Mesothelial cell of epicardium (in vitro differentiated cells): ENCODE data around the gene CCDC88C. TPM values are rescaled to one million over a fixed set of nuclear protein-coding genes. Genes with fewer than 3 reads are reported as not detected.

ENCODE experiments used
- DNase-seq, 2 experiments: peaks; one replicate each; pipeline ENCODE4 v3.0.0; 2021; ENCODE audit warnings: low spot score in 2 of 2; ENCODE audit not compliant: unreplicated experiment in 2 of 2
- H3K27ac Mint-ChIP-seq: 2 replicates; pipeline ENCODE4 v1.8.0; 2021; ENCODE audit warnings: mixed read lengths
- H3K27me3 Mint-ChIP-seq: 2 replicates; pipeline ENCODE4 v1.8.0; 2021; ENCODE audit warnings: low read depth, mixed read lengths
- H3K36me3 Mint-ChIP-seq: 2 replicates; pipeline ENCODE4 v1.8.0; 2021; ENCODE audit warnings: mixed read lengths
- H3K4me1 Mint-ChIP-seq: 2 replicates; pipeline ENCODE4 v1.8.0; 2021; ENCODE audit warnings: mixed read lengths
- H3K4me3 Mint-ChIP-seq: 2 replicates; pipeline ENCODE4 v1.8.0; 2021; ENCODE audit warnings: mild to moderate bottlenecking, moderate library complexity, mixed read lengths
- H3K9me3 Mint-ChIP-seq: 2 replicates; pipeline ENCODE4 v1.8.0; 2021; ENCODE audit warnings: mixed read lengths
- total RNA-seq: library from RNA; stranded (reverse); gene quantifications from 3 replicates; pipeline ENCODE4 v1.2.1, GENCODE V29; 2021
- TF ChIP-seq, protein P1 (sequence below): fragments of 200-600 bp; sonication (generic); IDR thresholded peaks from one replicate; pipeline ENCODE4 v1.5.0; 2021; ENCODE audit warnings: antibody characterized with exemption; ENCODE audit not compliant: unreplicated experiment

The CCDC88C gene
- total RNA-seq, 1 donor from 2014 or later, result 23.7 TPM

DNA sequence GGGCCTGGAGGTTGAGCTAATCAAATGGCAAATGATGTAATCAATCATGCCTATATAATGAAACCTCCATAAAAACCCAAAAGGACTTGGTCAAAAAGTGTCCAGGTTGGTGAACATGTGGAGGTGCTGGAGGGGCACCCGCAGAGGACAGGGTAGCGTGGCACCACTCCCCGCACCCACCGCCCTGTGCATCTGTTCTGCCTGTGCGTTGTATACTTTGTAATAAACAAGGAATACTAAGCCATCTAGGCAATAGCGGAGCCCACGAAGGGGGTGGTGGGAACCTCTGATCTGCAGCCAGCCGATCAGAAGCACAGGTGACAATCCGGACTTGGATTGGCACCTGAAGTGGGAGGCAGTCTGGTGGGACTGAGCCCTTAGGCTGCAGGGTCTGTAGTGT, 97.4 kb downstream of the CCDC88C start:
- Mint-ChIP-seq H3K27me3 (no peaks in the 10 kb centered on the region), H3K4me1 (peaks cover 11% of the 10 kb centered on the region)

DNA sequence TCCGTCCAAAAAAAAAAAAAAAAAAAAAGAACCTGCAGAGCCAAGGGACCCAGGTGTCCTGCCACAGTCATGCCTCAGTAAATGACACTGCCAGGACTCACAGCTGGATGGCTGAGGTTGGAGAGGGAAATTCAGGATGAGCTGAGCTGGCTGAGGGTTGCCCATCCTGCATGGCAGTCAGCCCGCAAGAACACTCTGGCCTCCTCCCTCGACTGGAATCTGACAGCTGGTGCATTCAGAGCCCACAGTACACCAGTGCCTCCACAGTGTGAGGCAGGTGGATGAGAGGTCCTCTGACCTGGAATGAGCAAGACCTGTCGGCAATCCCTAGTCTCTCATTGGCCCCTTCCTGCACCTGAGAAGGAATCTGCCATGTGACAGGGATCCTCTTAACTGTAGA, 98.7 kb downstream of the CCDC88C start:
- H3K9me3 Mint-ChIP-seq, result no peaks in the 10 kb centered on the region
- TF ChIP-seq, protein P1, sequence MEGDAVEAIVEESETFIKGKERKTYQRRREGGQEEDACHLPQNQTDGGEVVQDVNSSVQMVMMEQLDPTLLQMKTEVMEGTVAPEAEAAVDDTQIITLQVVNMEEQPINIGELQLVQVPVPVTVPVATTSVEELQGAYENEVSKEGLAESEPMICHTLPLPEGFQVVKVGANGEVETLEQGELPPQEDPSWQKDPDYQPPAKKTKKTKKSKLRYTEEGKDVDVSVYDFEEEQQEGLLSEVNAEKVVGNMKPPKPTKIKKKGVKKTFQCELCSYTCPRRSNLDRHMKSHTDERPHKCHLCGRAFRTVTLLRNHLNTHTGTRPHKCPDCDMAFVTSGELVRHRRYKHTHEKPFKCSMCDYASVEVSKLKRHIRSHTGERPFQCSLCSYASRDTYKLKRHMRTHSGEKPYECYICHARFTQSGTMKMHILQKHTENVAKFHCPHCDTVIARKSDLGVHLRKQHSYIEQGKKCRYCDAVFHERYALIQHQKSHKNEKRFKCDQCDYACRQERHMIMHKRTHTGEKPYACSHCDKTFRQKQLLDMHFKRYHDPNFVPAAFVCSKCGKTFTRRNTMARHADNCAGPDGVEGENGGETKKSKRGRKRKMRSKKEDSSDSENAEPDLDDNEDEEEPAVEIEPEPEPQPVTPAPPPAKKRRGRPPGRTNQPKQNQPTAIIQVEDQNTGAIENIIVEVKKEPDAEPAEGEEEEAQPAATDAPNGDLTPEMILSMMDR, result no peak
- H3K27ac Mint-ChIP-seq, result no peak overlapping the region
- H3K36me3 Mint-ChIP-seq, result peaks cover 14% of the 10 kb centered on the region
- no peak for DNase-seq
- no peak overlapping the region for H3K4me3 Mint-ChIP-seq
- no peaks in the 10 kb centered on the region for H3K27me3 Mint-ChIP-seq
- peaks cover 11% of the 10 kb centered on the region for H3K4me1 Mint-ChIP-seq

More for the DNA sequence above, 97.4 kb downstream of the CCDC88C start:
- Mint-ChIP-seq H3K9me3 (no peaks in the 10 kb centered on the region), H3K27ac (no peak overlapping the region), H3K4me3 (no peak overlapping the region), H3K36me3 (peaks cover 6% of the 10 kb centered on the region)
- TF ChIP-seq, protein P1, result no peak
- DNase-seq, result no peak

DNA sequence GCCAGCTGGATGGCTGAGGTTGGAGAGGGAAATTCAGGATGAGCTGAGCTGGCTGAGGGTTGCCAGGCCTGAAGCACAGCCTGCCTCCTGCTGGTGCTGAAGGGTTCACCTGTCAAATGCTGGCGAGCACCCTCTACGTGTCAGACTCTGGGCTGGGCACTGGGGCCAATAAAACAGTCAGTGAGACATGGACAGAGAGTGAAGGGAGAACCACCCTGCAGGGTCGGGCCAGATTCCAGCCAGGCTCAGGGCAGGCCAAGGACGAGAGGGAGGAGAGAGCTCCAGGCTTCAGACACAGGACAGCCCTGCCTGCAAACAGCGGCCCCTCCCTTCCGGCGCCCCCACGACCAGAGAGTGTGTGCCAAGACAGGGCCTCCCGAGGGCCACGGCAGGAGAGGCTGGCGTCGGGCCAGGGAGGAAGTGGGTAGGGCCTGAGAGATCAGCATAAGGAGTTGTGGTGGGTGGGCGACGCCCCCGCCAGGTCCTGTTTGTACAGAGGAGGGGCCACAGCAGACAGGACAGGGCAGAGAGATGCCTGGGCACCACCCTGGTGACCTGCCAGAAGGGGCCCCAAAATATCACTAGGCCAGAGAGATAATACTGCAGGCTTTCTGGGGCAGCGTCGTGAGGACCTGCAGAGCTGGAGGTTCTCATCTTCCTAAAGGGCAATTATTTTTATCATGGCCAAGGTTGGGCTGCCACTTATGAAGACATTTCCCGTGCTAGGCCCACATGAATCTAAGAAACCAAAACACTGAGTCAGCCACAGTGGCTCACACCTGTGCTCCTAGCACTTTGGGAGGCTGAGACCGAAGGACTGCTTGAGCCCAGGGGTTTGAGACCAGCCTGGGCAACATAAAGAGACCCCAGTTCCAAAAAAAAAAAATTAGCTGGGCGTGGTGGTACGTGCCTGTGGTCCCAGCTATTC, 100.0 kb downstream of the CCDC88C start:
- no peak overlapping the region for H3K27ac Mint-ChIP-seq
- H3K36me3 Mint-ChIP-seq, result peaks cover 23% of the 10 kb centered on the region
- H3K4me1 Mint-ChIP-seq, result peaks cover 9% of the 10 kb centered on the region

DNA sequence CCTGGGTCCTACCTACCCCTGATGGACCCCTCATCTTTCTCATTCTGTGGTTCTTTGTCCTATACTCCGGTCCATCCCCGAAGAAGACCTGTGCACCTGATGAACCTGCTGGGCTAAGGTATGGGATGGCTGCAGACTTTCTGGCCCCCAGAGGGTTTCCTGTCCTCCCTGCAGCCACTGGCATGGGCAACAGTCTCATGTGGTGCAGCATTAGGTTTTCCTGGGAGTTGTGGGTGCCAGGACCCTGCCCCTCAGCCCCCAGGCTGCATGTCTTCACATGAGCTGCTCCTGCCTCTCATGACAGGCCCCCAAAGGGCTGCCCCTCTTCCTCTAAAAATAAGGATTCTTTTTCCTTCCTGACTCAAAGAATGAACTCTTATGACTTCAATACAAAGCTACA, 100.9 kb downstream of the CCDC88C start:
- Mint-ChIP-seq H3K27ac (no peak overlapping the region), H3K4me1 (peaks cover 9% of the 10 kb centered on the region), H3K27me3 (no peaks in the 10 kb centered on the region), H3K9me3 (no peaks in the 10 kb centered on the region), H3K36me3 (peaks cover 23% of the 10 kb centered on the region), H3K4me3 (no peak overlapping the region)
- TF ChIP-seq, protein P1, result no peak
- no peak for DNase-seq

More for the DNA sequence above, 100.0 kb downstream of the CCDC88C start:
- H3K4me3 Mint-ChIP-seq, result no peak overlapping the region
- TF ChIP-seq, protein P1, result no peak
- H3K27me3 Mint-ChIP-seq, result no peaks in the 10 kb centered on the region
- no peak for DNase-seq
- H3K9me3 Mint-ChIP-seq, result no peaks in the 10 kb centered on the region

DNA sequence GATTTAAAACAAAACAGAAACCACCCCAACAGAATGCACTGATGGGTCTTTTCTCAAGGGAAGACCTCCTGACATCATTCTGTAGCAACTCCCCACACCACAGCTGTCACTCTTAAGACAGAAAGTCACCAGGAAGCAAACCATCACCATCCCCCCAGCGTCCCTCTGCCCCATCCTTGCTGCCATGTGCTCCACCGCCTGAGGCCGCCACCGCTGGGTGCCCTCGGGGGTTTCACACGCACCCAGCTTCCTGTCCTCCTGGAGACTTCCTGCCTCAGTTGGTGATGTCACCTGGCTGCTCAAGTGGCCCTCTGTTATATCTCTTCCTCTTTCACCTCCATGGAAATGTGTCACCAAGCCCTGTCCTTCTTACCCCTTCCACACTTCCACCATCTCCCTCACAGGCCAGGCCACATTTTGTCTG, 101.8 kb downstream of the CCDC88C start:
- no peak for DNase-seq
- no peaks in the 10 kb centered on the region for H3K27me3 Mint-ChIP-seq
- H3K9me3 Mint-ChIP-seq, result no peaks in the 10 kb centered on the region
- H3K4me1 Mint-ChIP-seq, result peaks cover 9% of the 10 kb centered on the region
- H3K36me3 Mint-ChIP-seq, result peaks cover 23% of the 10 kb centered on the region
- TF ChIP-seq, protein P1, result no peak
- H3K4me3 Mint-ChIP-seq, result no peak overlapping the region
- no peak overlapping the region for H3K27ac Mint-ChIP-seq
